Measurements from ENCODE around the gene RETREG2. TPM values are rescaled to one million over a fixed set of nuclear protein-coding genes. Genes with fewer than 3 reads are reported as not detected.

Gene RETREG2
- total and polyA plus RNA-seq, 4 donors, result 21.7 to 42.8 (median 37.7) TPM

DNA sequence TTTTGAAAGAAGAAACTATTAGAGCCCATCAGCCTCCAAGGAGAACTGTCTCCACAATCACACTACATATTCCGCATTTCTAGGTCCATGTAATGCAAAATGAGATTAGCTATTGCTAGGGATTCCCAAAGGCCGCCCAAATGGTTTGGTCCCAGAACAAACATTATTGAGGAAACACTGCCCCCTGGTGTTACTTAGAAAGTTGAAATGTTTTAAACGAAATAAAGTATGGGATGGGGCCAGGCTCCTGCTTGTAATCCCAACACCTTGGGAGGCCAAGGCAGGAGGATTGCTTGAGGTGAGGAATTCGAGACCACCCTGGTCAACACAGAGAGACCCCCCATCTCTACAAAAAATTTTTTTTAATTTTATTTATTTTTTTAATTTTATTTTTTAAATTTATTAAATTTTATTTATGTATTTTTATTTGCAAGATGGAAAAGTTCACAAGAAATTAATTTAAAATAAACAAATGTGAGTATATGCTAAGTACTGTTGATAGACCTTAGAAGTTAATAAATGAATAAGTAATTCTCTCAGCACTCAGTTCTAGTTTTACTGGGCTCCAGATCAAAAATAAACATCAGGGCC is 22.9 kb upstream of the RETREG2 start:
- Histone ChIP-seq H3K4me1 (ENCODE audit: control insufficient read depth in 4 of 4, insufficient read depth in 4 of 4, low read length in 3 of 4) (peaks cover 2 to 11% (median 9%) of the 10 kb centered on the region in 4 donors), H3K36me3 (ENCODE audit: control insufficient read depth in 4 of 4, insufficient read depth in 3 of 4, low read depth in 1 of 4, low read length in 3 of 4) (peaks cover 5 to 19% (median 11%) of the 10 kb centered on the region in 4 donors), H3K27me3 (ENCODE audit: control insufficient read depth in 4 of 4, insufficient read depth in 4 of 4, low read length in 3 of 4) (no peaks in the 10 kb centered on the region), H3K9me3 (ENCODE audit: control insufficient read depth in 4 of 4, low read length in 3 of 4) (no peaks in the 10 kb centered on the region), H3K4me3 (ENCODE audit: low read depth in 1 of 3, low read length in 3 of 3) (no peak overlapping the region), H3K27ac (ENCODE audit: low read depth in 1 of 2, low read length in 2 of 2) (no peak overlapping the region), H3K9ac (ENCODE audit: low read depth in 1 of 2, low read length in 2 of 2) (no peak overlapping the region)
- 4% methylated on average over 4 of the region's 4 CpGs for WGBS
- TF ChIP-seq FOXA1 (IDR thresholded peaks at IDR 0.05), result no peak
- TF ChIP-seq, protein P1, sequence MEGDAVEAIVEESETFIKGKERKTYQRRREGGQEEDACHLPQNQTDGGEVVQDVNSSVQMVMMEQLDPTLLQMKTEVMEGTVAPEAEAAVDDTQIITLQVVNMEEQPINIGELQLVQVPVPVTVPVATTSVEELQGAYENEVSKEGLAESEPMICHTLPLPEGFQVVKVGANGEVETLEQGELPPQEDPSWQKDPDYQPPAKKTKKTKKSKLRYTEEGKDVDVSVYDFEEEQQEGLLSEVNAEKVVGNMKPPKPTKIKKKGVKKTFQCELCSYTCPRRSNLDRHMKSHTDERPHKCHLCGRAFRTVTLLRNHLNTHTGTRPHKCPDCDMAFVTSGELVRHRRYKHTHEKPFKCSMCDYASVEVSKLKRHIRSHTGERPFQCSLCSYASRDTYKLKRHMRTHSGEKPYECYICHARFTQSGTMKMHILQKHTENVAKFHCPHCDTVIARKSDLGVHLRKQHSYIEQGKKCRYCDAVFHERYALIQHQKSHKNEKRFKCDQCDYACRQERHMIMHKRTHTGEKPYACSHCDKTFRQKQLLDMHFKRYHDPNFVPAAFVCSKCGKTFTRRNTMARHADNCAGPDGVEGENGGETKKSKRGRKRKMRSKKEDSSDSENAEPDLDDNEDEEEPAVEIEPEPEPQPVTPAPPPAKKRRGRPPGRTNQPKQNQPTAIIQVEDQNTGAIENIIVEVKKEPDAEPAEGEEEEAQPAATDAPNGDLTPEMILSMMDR (IDR thresholded peaks at IDR 0.05; ENCODE audit: low read depth, low read length, missing input control), result peak; percentile 67
- peak; percentile 90 to 93 for TF ChIP-seq RAD21 (IDR thresholded peaks at IDR 0.05)
- DNase-seq (ENCODE audit: low spot score), result no peak

DNA sequence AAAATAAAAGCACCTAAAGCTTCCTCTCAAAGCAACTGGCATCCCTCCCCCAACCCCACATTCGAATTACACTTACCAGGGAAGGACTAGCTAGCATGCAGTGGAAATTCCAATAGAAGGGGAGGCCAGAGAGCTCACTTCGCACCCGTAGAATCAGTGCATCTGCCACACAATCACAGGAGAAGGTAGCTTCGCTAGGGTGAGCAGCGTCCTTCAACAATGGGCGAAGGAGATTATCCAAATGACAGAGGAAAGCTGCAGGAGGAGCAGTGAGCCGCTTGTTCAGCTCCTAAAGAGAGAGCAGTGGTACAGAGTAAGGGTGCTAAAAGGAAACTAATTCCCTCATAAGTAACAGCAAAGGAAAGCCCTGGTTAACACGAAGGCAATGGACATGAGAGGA is 20.7 kb upstream of the RETREG2 start:
- no peak for TF ChIP-seq MAX (IDR thresholded peaks at IDR 0.05)
- TF ChIP-seq FOXA1 (IDR thresholded peaks at IDR 0.05), result no peak
- TF ChIP-seq REST (IDR thresholded peaks at IDR 0.05), result no peak
- no peak for TF ChIP-seq YY1 (IDR thresholded peaks at IDR 0.05)
- TF ChIP-seq, protein P2, sequence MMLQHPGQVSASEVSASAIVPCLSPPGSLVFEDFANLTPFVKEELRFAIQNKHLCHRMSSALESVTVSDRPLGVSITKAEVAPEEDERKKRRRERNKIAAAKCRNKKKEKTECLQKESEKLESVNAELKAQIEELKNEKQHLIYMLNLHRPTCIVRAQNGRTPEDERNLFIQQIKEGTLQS (IDR thresholded peaks at IDR 0.05), result no peak
- no peak for TF ChIP-seq JUND (IDR thresholded peaks at IDR 0.05)
- no peak for TF ChIP-seq ZBTB33 (IDR thresholded peaks at IDR 0.05)
- no peak for TF ChIP-seq RAD21 (IDR thresholded peaks at IDR 0.05)
- TF ChIP-seq, protein P1 (IDR thresholded peaks at IDR 0.05; ENCODE audit: low read depth, low read length, missing input control), result no peak
- TF ChIP-seq EGR1 (IDR thresholded peaks at IDR 0.05; ENCODE audit: low read depth in 2 of 2), result no peak
- TF ChIP-seq NR2F2 (IDR thresholded peaks at IDR 0.05), result no peak
- TF ChIP-seq RXRA (IDR thresholded peaks at IDR 0.05), result no peak

More for the DNA sequence above, 20.7 kb upstream of the RETREG2 start:
- Histone ChIP-seq H3K27me3 (ENCODE audit: control insufficient read depth in 4 of 4, insufficient read depth in 4 of 4, low read length in 3 of 4) (no peaks in the 10 kb centered on the region), H3K4me3 (ENCODE audit: low read depth in 1 of 3, low read length in 3 of 3) (no peak overlapping the region), H3K9ac (ENCODE audit: low read depth in 1 of 2, low read length in 2 of 2) (no peak overlapping the region), H3K4me1 (ENCODE audit: control insufficient read depth in 4 of 4, insufficient read depth in 4 of 4, low read length in 3 of 4) (peaks cover 2 to 17% (median 13%) of the 10 kb centered on the region in 4 donors), H3K27ac (ENCODE audit: low read depth in 1 of 2, low read length in 2 of 2) (no peak overlapping the region), H3K36me3 (ENCODE audit: control insufficient read depth in 4 of 4, insufficient read depth in 3 of 4, low read depth in 1 of 4, low read length in 3 of 4) (peaks cover 3 to 19% (median 11%) of the 10 kb centered on the region in 4 donors), H3K9me3 (ENCODE audit: control insufficient read depth in 4 of 4, low read length in 3 of 4) (no peaks in the 10 kb centered on the region)
- 95% methylated on average over 8 of the region's 8 CpGs for WGBS
- DNase-seq (ENCODE audit: low spot score), result no peak
